ENCODE measurements around the gene ZNF618.

Gene ZNF618

GRCh38 chr9:113940077-113940476 lies 64.0 kb downstream of the ZNF618 start:
- no peak for DNase-seq

GRCh38 chr9:113941056-113941455 lies 64.9 kb downstream of the ZNF618 start:
- peak; percentile 20 for DNase-seq

- no peak for DNase-seq
Observed at GRCh38 chr9:113941526-113941925, 65.4 kb downstream of the ZNF618 start.

- DNase-seq: no peak
Observed at GRCh38 chr9:113943112-113944009, 67.3 kb downstream of the ZNF618 start.

GRCh38 chr9:113945784-113946183 lies 69.7 kb downstream of the ZNF618 start:
- no peak for DNase-seq

GRCh38 chr9:113946496-113947115 lies 70.5 kb downstream of the ZNF618 start:
- no peak for DNase-seq

GRCh38 chr9:113947941-113948340 lies 71.8 kb downstream of the ZNF618 start:
- no peak for DNase-seq

- no peak for DNase-seq
Observed at GRCh38 chr9:113948891-113949570, 72.9 kb downstream of the ZNF618 start.

GRCh38 chr9:113949571-113950078 lies 73.5 kb downstream of the ZNF618 start:
- no peak for DNase-seq

GRCh38 chr9:113950195-113951031 lies 74.3 kb downstream of the ZNF618 start:
- no peak for DNase-seq

- DNase-seq: no peak
Observed at GRCh38 chr9:113951032-113951372, 74.9 kb downstream of the ZNF618 start.

GRCh38 chr9:113952676-113953075 lies 76.6 kb downstream of the ZNF618 start:
- no peak for DNase-seq

GRCh38 chr9:113953531-113953930 lies 77.4 kb downstream of the ZNF618 start:
- DNase-seq: peak; percentile 47

- no peak for DNase-seq
Observed at GRCh38 chr9:113954591-113954990, 78.5 kb downstream of the ZNF618 start.

GRCh38 chr9:113955076-113955752 lies 79.1 kb downstream of the ZNF618 start:
- DNase-seq: peak; percentile 61

- no peak for DNase-seq
Observed at GRCh38 chr9:113956901-113957300, 80.8 kb downstream of the ZNF618 start.

GRCh38 chr9:113957351-113957750 lies 81.2 kb downstream of the ZNF618 start:
- no peak for DNase-seq

- DNase-seq: peak; percentile 95
Observed at GRCh38 chr9:113957821-113958341, 81.8 kb downstream of the ZNF618 start.

GRCh38 chr9:113958556-113958955 lies 82.4 kb downstream of the ZNF618 start:
- DNase-seq: no peak

GRCh38 chr9:113960768-113961167 lies 84.7 kb downstream of the ZNF618 start:
- no peak for DNase-seq

- DNase-seq: no peak
Observed at GRCh38 chr9:113962396-113962795, 86.3 kb downstream of the ZNF618 start.
